Measurements from ENCODE around the gene PLXNA4.

Gene PLXNA4, protein sequence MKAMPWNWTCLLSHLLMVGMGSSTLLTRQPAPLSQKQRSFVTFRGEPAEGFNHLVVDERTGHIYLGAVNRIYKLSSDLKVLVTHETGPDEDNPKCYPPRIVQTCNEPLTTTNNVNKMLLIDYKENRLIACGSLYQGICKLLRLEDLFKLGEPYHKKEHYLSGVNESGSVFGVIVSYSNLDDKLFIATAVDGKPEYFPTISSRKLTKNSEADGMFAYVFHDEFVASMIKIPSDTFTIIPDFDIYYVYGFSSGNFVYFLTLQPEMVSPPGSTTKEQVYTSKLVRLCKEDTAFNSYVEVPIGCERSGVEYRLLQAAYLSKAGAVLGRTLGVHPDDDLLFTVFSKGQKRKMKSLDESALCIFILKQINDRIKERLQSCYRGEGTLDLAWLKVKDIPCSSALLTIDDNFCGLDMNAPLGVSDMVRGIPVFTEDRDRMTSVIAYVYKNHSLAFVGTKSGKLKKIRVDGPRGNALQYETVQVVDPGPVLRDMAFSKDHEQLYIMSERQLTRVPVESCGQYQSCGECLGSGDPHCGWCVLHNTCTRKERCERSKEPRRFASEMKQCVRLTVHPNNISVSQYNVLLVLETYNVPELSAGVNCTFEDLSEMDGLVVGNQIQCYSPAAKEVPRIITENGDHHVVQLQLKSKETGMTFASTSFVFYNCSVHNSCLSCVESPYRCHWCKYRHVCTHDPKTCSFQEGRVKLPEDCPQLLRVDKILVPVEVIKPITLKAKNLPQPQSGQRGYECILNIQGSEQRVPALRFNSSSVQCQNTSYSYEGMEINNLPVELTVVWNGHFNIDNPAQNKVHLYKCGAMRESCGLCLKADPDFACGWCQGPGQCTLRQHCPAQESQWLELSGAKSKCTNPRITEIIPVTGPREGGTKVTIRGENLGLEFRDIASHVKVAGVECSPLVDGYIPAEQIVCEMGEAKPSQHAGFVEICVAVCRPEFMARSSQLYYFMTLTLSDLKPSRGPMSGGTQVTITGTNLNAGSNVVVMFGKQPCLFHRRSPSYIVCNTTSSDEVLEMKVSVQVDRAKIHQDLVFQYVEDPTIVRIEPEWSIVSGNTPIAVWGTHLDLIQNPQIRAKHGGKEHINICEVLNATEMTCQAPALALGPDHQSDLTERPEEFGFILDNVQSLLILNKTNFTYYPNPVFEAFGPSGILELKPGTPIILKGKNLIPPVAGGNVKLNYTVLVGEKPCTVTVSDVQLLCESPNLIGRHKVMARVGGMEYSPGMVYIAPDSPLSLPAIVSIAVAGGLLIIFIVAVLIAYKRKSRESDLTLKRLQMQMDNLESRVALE (N-terminal part only)

DNA sequence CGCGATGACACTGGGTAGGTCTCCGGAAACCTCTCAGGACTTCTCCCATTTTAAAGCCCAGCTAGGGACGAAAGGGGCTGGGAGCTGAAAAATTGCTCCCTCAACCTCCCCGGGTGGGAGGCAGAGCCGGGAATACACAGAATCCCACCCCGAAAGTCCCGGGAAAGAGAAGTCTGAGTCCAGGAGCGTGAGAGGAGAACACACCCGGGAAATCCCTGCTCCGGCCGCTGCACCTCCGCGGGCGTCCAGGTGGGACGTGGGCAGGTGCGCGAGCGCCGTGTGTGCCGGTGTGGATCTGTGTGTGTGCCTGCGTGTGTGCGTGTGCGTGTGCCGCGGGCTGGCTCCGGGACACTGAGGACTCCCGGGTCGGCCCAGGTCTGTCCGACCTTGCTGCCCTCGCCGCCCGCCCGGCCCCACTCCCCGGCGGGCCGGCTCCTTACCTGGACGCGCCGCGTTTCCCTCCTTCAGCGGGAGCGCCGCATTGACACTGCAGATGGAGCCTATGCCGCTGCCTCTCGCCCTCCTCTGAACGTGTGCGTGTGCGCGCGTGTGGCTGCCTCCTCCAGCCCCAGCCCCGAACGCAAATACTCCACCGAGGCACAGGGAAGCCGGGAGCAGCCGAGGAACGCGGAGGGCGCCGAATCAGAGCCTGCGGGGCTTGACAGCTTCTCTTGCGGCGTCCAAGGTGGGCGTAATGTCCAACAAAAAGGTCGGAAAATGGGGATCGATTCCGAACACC lies at the start of gene PLXNA4:
Gene PLXNA4, minus strand, starts transcription at position 489 of the 739 bp plus-strand sequence. CDS start 67,777 bp downstream, outside the sequence.
- H3K36me3 ChIP-seq (ENCODE audit: control insufficient read depth, insufficient read depth, low read length) = no peaks in the 10 kb centered on the region
- no peaks in the 10 kb centered on the region for H3K9me3 ChIP-seq (ENCODE audit: control insufficient read depth, insufficient read depth, low read length)
- peaks cover 87% of the 10 kb centered on the region for H3K27me3 ChIP-seq (ENCODE audit: control insufficient read depth, insufficient read depth, low read length)
- no peak within 1 kb of the TSS for H3K9ac ChIP-seq (ENCODE audit: low read depth, low read length)
- H3K4me3 ChIP-seq (ENCODE audit: low read depth, low read length) = peak within 1 kb of the TSS; percentile 55
- H3K4me1 ChIP-seq (ENCODE audit: control insufficient read depth, insufficient read depth, low read length) = peaks cover 26% of the 10 kb centered on the region

DNA sequence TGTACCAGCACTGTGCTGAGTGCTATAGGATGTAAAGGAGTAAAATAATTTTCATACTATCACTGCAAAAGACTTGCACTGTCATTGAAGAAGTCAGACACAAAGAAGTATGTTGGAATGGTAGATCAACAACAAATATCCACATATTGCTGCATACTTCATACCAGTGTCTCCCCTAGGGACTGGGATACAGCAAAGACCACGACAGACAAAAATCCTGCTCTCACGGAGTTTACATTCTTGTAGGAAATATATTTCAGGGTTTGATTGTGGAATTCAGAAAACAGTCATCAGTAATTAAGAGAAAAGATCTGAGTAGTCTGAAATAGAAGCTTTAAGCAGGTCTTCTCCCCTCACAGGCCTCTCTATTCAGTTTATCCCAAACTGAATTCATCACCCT lies 49.4 kb upstream of the PLXNA4 start:
- H3K27me3 ChIP-seq (ENCODE audit: control insufficient read depth, insufficient read depth, low read length) = no peaks in the 10 kb centered on the region
- no peaks in the 10 kb centered on the region for H3K4me1 ChIP-seq (ENCODE audit: control insufficient read depth, insufficient read depth, low read length)
- no peak overlapping the region for H3K9ac ChIP-seq (ENCODE audit: low read depth, low read length)
- no peak overlapping the region for H3K4me3 ChIP-seq (ENCODE audit: low read depth, low read length)
- no peaks in the 10 kb centered on the region for H3K36me3 ChIP-seq (ENCODE audit: control insufficient read depth, insufficient read depth, low read length)
- no peaks in the 10 kb centered on the region for H3K9me3 ChIP-seq (ENCODE audit: control insufficient read depth, insufficient read depth, low read length)

DNA sequence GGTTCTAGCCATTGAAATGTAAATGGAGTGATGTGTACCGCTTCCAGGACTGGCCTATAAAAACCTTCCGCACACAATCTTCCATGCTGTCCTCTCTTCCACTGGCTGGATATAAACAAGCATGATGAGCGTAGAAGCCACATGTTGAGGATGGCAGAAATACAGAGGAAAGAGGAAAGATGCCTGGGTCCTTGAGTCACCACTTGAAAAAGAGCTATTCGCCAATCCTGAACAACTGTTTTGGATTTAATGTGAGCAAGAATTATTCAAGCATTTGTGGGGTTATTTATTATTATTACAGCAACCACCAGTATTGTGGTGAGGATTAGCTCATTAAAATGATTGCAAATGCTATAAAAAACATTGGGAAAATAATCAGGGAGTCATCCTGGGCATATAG lies 45.8 kb upstream of the PLXNA4 start:
- no peak overlapping the region for H3K4me3 ChIP-seq (ENCODE audit: low read depth, low read length)
- no peaks in the 10 kb centered on the region for H3K9me3 ChIP-seq (ENCODE audit: control insufficient read depth, insufficient read depth, low read length)
- peaks cover 2% of the 10 kb centered on the region for H3K27me3 ChIP-seq (ENCODE audit: control insufficient read depth, insufficient read depth, low read length)
- no peak overlapping the region for H3K9ac ChIP-seq (ENCODE audit: low read depth, low read length)
- peaks cover 4% of the 10 kb centered on the region for H3K4me1 ChIP-seq (ENCODE audit: control insufficient read depth, insufficient read depth, low read length)
- H3K36me3 ChIP-seq (ENCODE audit: control insufficient read depth, insufficient read depth, low read length) = no peaks in the 10 kb centered on the region

DNA sequence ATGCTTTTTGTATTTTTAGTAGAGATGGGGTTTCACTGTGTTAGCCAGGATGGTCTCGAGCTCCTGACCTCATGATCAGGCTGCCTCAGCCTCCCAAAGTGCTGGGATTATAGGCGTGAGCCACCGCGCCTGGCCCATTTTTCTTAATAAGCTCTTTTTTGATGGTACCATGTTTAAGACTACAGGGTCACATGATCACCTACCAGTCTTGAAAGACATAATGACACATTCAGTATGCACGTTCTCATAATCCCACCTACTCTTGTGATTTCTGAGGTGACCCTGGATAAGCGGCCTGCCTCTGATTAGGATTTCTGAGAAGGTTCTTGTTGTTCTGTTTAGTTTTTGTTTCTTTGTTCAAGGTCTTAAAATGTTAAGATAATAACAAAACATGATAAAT lies 43.7 kb upstream of the PLXNA4 start:
- H3K27me3 ChIP-seq (ENCODE audit: control insufficient read depth, insufficient read depth, low read length) = peaks cover 15% of the 10 kb centered on the region
- H3K36me3 ChIP-seq (ENCODE audit: control insufficient read depth, insufficient read depth, low read length) = no peaks in the 10 kb centered on the region
- peaks cover 4% of the 10 kb centered on the region for H3K4me1 ChIP-seq (ENCODE audit: control insufficient read depth, insufficient read depth, low read length)
- H3K4me3 ChIP-seq (ENCODE audit: low read depth, low read length) = no peak overlapping the region
- no peaks in the 10 kb centered on the region for H3K9me3 ChIP-seq (ENCODE audit: control insufficient read depth, insufficient read depth, low read length)
- no peak overlapping the region for H3K9ac ChIP-seq (ENCODE audit: low read depth, low read length)

DNA sequence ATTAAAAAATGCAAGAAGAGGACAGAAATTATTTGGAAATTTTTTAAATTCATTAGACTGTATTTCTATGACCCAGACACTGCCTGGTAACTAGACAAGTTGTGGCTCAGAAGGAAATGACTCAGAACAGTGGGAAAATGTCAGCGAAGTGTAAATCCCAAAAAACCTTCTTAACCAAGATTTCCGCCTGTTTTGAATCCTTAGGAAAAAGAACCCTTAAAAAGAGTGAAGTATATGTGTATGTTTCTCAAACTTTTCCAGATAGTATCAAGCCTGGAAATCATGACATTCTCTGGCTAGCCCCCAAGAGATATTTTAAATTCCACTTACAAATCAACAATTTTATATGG lies 42.7 kb upstream of the PLXNA4 start:
- H3K9ac ChIP-seq (ENCODE audit: low read depth, low read length) = no peak overlapping the region
- no peak overlapping the region for H3K4me3 ChIP-seq (ENCODE audit: low read depth, low read length)
- no peaks in the 10 kb centered on the region for H3K36me3 ChIP-seq (ENCODE audit: control insufficient read depth, insufficient read depth, low read length)
- peaks cover 17% of the 10 kb centered on the region for H3K27me3 ChIP-seq (ENCODE audit: control insufficient read depth, insufficient read depth, low read length)
- peaks cover 7% of the 10 kb centered on the region for H3K4me1 ChIP-seq (ENCODE audit: control insufficient read depth, insufficient read depth, low read length)
- no peaks in the 10 kb centered on the region for H3K9me3 ChIP-seq (ENCODE audit: control insufficient read depth, insufficient read depth, low read length)

DNA sequence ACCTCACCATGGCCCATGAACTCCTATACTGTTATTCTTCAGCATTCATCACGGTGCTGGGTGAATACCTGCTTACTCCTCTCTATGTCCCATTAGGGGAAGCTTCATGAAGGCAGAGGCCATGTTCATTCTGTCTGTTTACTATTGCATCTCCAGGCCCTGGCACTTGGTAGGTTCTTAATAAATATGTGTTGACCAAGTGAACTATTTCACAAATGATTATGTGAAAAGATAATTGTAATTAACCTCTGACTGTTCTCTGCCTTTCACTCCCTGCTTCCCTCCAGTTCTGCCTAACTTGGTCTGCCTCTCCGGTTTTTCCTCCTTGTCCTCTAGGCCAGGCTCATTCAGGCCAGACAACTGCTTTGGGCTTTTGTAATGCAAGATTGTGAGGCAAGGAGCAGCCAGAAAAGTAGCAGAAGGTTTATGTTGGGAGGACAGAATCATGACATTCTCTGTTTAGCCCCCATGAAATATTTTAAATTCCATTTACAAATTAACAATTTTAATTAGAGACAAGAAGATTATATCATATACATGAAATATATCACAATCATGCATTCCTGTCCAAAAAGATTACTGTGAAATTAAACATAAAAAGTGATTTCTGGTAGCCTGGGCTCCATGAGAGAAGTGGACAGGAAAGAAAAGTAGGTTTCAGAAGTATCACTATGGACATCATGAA lies 42.1 kb upstream of the PLXNA4 start:
- no peak overlapping the region for H3K9ac ChIP-seq (ENCODE audit: low read depth, low read length)
- no peaks in the 10 kb centered on the region for H3K36me3 ChIP-seq (ENCODE audit: control insufficient read depth, insufficient read depth, low read length)
- no peaks in the 10 kb centered on the region for H3K9me3 ChIP-seq (ENCODE audit: control insufficient read depth, insufficient read depth, low read length)
- no peak overlapping the region for H3K4me3 ChIP-seq (ENCODE audit: low read depth, low read length)
- H3K4me1 ChIP-seq (ENCODE audit: control insufficient read depth, insufficient read depth, low read length) = peaks cover 7% of the 10 kb centered on the region
- peaks cover 20% of the 10 kb centered on the region for H3K27me3 ChIP-seq (ENCODE audit: control insufficient read depth, insufficient read depth, low read length)

DNA sequence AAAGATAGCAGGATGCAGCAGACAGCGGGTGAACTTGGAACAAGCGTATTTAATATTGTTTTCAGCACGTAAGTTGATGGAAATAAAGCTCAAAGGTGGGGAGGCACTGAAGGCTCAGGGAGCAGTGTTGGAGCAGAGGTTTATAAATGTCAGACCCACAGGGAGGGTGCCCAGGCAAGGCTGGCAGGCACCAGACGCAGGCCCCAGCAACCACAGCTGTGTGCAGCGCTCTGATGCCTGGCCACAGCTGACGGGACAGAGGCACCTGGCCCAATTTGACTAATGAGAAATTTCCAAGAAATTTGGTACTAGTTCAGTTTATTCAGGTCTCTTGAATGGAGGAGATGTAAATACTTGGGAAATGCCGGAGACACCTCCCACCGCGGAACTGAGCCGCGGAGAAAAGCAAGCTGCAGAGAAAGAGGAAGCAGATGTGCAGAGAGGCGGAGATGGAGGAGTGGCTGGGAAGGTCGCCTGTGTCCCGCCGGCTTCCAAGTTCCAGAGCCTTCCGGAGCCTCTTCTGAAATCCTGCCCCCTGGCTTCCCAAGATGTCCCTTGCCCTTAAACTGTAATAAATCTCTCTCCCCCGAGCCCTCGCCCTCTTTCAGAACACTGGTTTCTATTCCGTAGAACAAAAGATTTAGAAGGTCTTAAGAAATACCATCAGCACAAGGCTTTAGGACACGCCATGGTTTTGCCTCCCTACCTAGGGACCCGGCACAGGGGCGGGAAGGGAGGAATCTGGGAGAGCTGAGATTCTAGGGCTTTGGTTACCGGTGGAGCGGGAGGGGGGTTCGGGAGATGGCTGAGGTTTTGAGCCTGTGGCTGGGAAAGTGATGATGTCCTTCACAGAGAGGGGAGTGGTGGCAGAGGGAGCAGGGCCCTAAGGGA lies 38.4 kb upstream of the PLXNA4 start:
- Histone ChIP-seq H3K27me3 (ENCODE audit: control insufficient read depth, insufficient read depth, low read length) (peaks cover 23% of the 10 kb centered on the region), H3K36me3 (ENCODE audit: control insufficient read depth, insufficient read depth, low read length) (no peaks in the 10 kb centered on the region), H3K9ac (ENCODE audit: low read depth, low read length) (peak overlapping the region; percentile 37), H3K4me1 (ENCODE audit: control insufficient read depth, insufficient read depth, low read length) (peaks cover 7% of the 10 kb centered on the region), H3K9me3 (ENCODE audit: control insufficient read depth, insufficient read depth, low read length) (no peaks in the 10 kb centered on the region), H3K4me3 (ENCODE audit: low read depth, low read length) (peak overlapping the region; percentile 68)

DNA sequence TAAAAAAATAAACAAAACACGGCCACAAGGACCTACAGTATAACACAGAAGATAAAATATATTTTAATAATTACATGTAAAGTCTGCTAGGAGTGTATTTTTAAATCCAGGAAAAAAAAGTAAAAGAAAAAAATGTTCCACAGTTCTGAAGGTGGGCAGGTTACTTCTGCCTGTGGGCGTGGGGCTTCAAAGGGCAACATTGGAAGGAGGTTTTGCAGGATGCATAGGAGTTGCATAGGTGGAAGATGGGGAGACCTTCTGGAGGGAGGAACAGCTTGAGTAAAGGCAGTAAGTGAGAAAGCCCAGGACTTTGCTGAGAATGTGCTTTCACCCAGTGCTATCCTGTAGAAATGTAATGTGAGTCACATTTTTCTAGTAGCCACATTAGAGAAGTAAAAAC lies 37.5 kb upstream of the PLXNA4 start:
- no peaks in the 10 kb centered on the region for H3K9me3 ChIP-seq (ENCODE audit: control insufficient read depth, insufficient read depth, low read length)
- H3K9ac ChIP-seq (ENCODE audit: low read depth, low read length) = no peak overlapping the region
- peaks cover 7% of the 10 kb centered on the region for H3K4me1 ChIP-seq (ENCODE audit: control insufficient read depth, insufficient read depth, low read length)
- no peak overlapping the region for H3K4me3 ChIP-seq (ENCODE audit: low read depth, low read length)
- H3K27me3 ChIP-seq (ENCODE audit: control insufficient read depth, insufficient read depth, low read length) = peaks cover 23% of the 10 kb centered on the region
- H3K36me3 ChIP-seq (ENCODE audit: control insufficient read depth, insufficient read depth, low read length) = no peaks in the 10 kb centered on the region

DNA sequence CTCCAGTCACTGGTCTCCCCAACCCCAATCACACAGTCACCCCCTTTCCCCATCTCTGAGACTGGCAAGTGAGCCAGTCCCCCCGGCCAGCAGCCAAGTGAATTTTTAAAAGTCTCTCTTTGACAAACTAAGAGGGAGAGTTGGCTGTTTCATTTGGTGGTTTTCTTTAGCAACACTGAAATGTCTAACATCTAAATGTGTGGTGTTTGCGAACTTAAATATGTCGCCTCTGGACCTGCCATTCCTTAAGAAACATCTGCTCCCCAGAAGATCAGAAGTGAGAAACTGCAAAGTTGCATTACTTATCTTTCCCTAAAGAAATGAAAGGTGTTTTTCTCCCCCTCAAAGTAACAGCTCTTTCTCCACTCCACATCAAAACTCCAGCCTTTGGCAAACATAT lies 34.7 kb upstream of the PLXNA4 start:
- H3K4me3 ChIP-seq (ENCODE audit: low read depth, low read length) = no peak overlapping the region
- H3K27me3 ChIP-seq (ENCODE audit: control insufficient read depth, insufficient read depth, low read length) = peaks cover 18% of the 10 kb centered on the region
- H3K36me3 ChIP-seq (ENCODE audit: control insufficient read depth, insufficient read depth, low read length) = no peaks in the 10 kb centered on the region
- H3K9me3 ChIP-seq (ENCODE audit: control insufficient read depth, insufficient read depth, low read length) = no peaks in the 10 kb centered on the region
- peaks cover 3% of the 10 kb centered on the region for H3K4me1 ChIP-seq (ENCODE audit: control insufficient read depth, insufficient read depth, low read length)
- no peak overlapping the region for H3K9ac ChIP-seq (ENCODE audit: low read depth, low read length)

DNA sequence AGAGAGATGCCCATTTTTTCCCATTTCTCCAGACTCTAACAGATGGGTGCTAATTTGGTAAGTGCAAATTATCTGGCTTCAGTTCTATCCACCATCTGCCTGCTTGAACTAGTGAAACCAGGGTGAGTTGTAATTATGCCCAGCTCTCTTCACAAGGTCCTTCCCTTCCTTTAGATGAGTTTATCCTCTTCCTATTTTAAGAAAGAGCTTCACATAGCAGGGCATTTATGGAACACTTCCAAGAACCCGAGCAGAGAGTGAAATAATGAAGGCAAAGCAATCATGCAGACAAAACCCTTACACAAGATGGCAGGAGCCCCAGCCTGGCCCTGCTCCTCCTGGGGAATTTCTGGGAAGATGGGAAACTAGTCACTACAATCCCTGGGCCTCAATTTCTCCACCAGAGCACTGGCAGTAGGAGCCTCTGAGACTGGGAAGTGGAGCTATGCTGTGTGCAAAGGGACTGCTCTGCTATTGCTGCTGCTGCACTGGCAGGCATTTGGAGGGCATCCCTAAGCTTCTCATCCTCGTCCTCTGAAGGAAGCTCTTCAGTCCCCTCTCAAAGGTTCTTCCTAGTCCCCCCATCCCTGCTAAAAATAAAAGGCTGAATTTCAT lies 33.7 kb upstream of the PLXNA4 start:
- Histone ChIP-seq H3K9me3 (ENCODE audit: control insufficient read depth, insufficient read depth, low read length) (no peaks in the 10 kb centered on the region), H3K9ac (ENCODE audit: low read depth, low read length) (no peak overlapping the region), H3K4me3 (ENCODE audit: low read depth, low read length) (no peak overlapping the region)

More for the DNA sequence above, 33.7 kb upstream of the PLXNA4 start:
- peaks cover 3% of the 10 kb centered on the region for H3K4me1 ChIP-seq (ENCODE audit: control insufficient read depth, insufficient read depth, low read length)
- H3K36me3 ChIP-seq (ENCODE audit: control insufficient read depth, insufficient read depth, low read length) = no peaks in the 10 kb centered on the region
- H3K27me3 ChIP-seq (ENCODE audit: control insufficient read depth, insufficient read depth, low read length) = peaks cover 9% of the 10 kb centered on the region
